ENCODE data around the gene USP6NL.
"Not testable (repeated sequence)": the region's sequence is repeated elsewhere in the genome, so short reads cannot be mapped to it uniquely, and the experiment has no call there.

Gene USP6NL

GRCh38 chr10:11444531-11445228 lies 166.8 kb downstream of the USP6NL start:
- DNase-seq (ENCODE audit: low read depth): no peak

- no peak for DNase-seq (ENCODE audit: low read depth)
Measured at GRCh38 chr10:11444155-11444530, 167.3 kb downstream of the USP6NL start.

- no peak for DNase-seq (ENCODE audit: low read depth)
Measured at GRCh38 chr10:11443468-11444154, 167.8 kb downstream of the USP6NL start.

- no peak for DNase-seq (ENCODE audit: low read depth)
Measured at GRCh38 chr10:11442001-11442773, 169.3 kb downstream of the USP6NL start.

- DNase-seq (ENCODE audit: low read depth): no peak
Measured at GRCh38 chr10:11441151-11441535, 170.3 kb downstream of the USP6NL start.

- peak; percentile 31 for DNase-seq (ENCODE audit: low read depth)
Measured at GRCh38 chr10:11440250-11441150, 170.9 kb downstream of the USP6NL start.

GRCh38 chr10:11439523-11440053 lies 171.9 kb downstream of the USP6NL start:
- DNase-seq (ENCODE audit: low read depth): no peak

GRCh38 chr10:11437391-11438142 lies 173.9 kb downstream of the USP6NL start:
- DNase-seq (ENCODE audit: low read depth): no peak

- DNase-seq (ENCODE audit: low read depth): not testable (repeated sequence)
Measured at GRCh38 chr10:11436445-11436844, 175.0 kb downstream of the USP6NL start.

- DNase-seq (ENCODE audit: low read depth): no peak
Measured at GRCh38 chr10:11435581-11435981, 175.9 kb downstream of the USP6NL start.

- no peak for DNase-seq (ENCODE audit: low read depth)
Measured at GRCh38 chr10:11434324-11434723, 177.1 kb downstream of the USP6NL start.

GRCh38 chr10:11433657-11434056 lies 177.8 kb downstream of the USP6NL start:
- no peak for DNase-seq (ENCODE audit: low read depth)

- DNase-seq (ENCODE audit: low read depth): no peak
Measured at GRCh38 chr10:11431216-11431555, 180.3 kb downstream of the USP6NL start.

- no peak for DNase-seq (ENCODE audit: low read depth)
Measured at GRCh38 chr10:11430421-11431215, 180.8 kb downstream of the USP6NL start.

- DNase-seq (ENCODE audit: low read depth): no peak
Measured at GRCh38 chr10:11429439-11430052, 181.9 kb downstream of the USP6NL start.

GRCh38 chr10:11425676-11426075 lies 185.8 kb downstream of the USP6NL start:
- no peak for DNase-seq (ENCODE audit: low read depth)

GRCh38 chr10:11425296-11425610 lies 186.2 kb downstream of the USP6NL start:
- DNase-seq (ENCODE audit: low read depth): no peak

- no peak for DNase-seq (ENCODE audit: low read depth)
Measured at GRCh38 chr10:11424456-11425295, 186.8 kb downstream of the USP6NL start.

GRCh38 chr10:11416974-11417373 lies 194.5 kb downstream of the USP6NL start:
- no peak for DNase-seq (ENCODE audit: low read depth)

Measured in activated T-cell treated with anti-CD3 and anti-CD28 coated beads for 48 hours (primary cell).